ENCODE measurements around the gene JAKMIP1.

Gene JAKMIP1

GRCh38 chr4:6200011-6200921 is at the start of gene JAKMIP1:
TSS of gene JAKMIP1 (minus strand) at chr4:6200549. CDS start at chr4:6112850, 87,699 bp downstream.
- Histone ChIP-seq H3K36me3 (ENCODE audit: control insufficient read depth, insufficient read depth, low read length) (no peaks in the 10 kb centered on the region), H3K9me3 (ENCODE audit: control insufficient read depth, insufficient read depth, low read length) (no peaks in the 10 kb centered on the region), H3K4me1 (ENCODE audit: control insufficient read depth, insufficient read depth, low read length) (peaks cover 3% of the 10 kb centered on the region), H3K27me3 (ENCODE audit: control insufficient read depth, insufficient read depth, low read length) (no peaks in the 10 kb centered on the region; the same call in 1 of the 2 replicates), H3K4me3 (ENCODE audit: low read length) (peak within 1 kb of the TSS; percentile 83), H3K27ac (ENCODE audit: low read length) (no peak within 1 kb of the TSS)
- WGBS (ENCODE audit: insufficient coverage, insufficient read length): no CpG with 5 or more reads among the region's 107 CpGs
- DNase-seq (ENCODE audit: low read depth, low spot score): no peak

GRCh38 chr4:6248394-6248793 is 48.0 kb upstream of the JAKMIP1 start:
- Histone ChIP-seq H3K9me3 (ENCODE audit: control insufficient read depth, insufficient read depth, low read length) (peaks cover 1% of the 10 kb centered on the region), H3K27me3 (ENCODE audit: control insufficient read depth, insufficient read depth, low read length) (no peaks in the 10 kb centered on the region; the same call in 1 of the 2 replicates), H3K4me1 (ENCODE audit: control insufficient read depth, insufficient read depth, low read length) (0 out of 2 replicates have a peak, but pooled peaks cover 3% of the 10 kb centered on the region), H3K4me3 (ENCODE audit: low read length) (no peak overlapping the region), H3K27ac (ENCODE audit: low read length) (no peak overlapping the region), H3K36me3 (ENCODE audit: control insufficient read depth, insufficient read depth, low read length) (no peaks in the 10 kb centered on the region)
- no CpG with 5 or more reads among the region's 10 CpGs for WGBS (ENCODE audit: insufficient coverage, insufficient read length)
- no peak for DNase-seq (ENCODE audit: low read depth, low spot score)

DNA sequence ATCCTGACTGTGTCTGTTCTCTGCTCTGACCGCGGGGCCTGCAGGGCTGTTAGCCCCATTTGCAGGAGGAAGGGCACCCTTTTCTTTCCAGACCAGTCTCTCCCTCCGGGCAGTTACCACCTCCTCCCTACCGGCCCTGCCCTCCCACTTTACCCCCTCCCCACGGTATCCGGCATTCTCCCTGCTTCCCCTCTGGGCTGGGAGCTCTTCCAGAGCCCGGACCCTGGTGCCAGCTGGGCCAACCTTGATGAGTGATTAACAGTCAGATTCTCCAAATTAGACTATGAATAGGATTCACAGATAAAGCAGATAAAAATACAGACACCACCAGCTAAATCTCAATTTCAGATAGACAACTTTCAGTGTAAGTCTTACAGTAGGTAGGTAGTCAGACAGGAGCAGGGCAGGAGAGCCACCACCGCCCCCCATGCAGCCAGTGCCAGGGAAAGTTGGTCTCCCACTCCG is 45.9 kb upstream of the JAKMIP1 start:
- no CpG with 5 or more reads among the region's 9 CpGs for WGBS (ENCODE audit: insufficient coverage, insufficient read length)
- Histone ChIP-seq H3K9me3 (ENCODE audit: control insufficient read depth, insufficient read depth, low read length) (peaks cover 1% of the 10 kb centered on the region), H3K27me3 (ENCODE audit: control insufficient read depth, insufficient read depth, low read length) (no peaks in the 10 kb centered on the region; the same call in 1 of the 2 replicates), H3K36me3 (ENCODE audit: control insufficient read depth, insufficient read depth, low read length) (no peaks in the 10 kb centered on the region), H3K4me3 (ENCODE audit: low read length) (peak overlapping the region; percentile 62; the same call in 1 of the 2 replicates), H3K27ac (ENCODE audit: low read length) (no peak overlapping the region), H3K4me1 (ENCODE audit: control insufficient read depth, insufficient read depth, low read length) (0 out of 2 replicates have a peak, but pooled peaks cover 3% of the 10 kb centered on the region)
- DNase-seq (ENCODE audit: low read depth, low spot score): no peak

DNA sequence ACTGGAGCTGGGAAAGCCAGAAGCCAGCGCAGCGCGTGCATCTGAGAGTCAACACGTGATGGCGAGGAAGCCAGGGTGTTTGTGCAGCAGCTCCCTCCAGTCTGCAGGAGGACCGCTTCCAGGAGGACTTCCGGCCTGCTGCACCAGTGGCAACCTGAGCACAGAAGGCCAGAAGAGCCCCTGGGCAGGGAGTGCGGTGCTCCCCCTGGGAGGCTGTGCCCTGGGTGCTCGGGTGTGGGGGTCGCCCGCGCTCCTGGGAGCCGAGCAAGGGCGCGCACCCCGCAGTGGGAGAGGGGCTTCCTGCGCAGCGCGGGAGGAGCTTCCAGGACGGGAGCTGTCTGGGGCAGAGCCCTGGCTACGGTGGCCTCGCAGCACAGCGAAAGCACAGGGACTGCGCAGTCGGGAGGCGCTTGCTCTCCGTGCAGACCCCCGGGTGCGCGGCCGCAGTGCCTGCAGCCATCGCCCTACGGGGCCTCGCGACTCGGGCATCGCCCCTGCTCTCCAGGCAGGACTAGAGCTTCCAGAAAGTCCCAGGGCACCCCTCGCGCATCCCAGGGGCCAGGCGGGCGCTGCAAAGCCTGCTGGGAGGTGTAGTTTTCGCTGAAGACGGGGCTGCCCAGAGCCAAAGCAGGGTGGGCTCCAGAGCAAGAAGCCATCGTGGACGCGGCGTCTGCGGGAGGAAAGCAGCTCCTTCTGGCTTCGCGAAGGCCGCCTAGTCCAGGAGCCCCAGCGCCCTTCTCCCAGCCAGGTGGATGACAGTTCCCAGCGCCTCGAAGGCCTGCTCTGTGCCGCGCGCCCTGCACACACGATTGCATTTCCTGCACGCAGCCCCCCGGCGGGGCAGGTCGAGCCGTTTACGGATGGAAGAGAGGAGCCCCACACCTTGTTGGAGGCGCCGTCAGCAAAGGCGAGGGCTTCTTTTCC is 45.2 kb upstream of the JAKMIP1 start:
- WGBS (ENCODE audit: insufficient coverage, insufficient read length): no CpG with 5 or more reads among the region's 67 CpGs
- 0 out of 2 replicates have a peak, but pooled peaks cover 3% of the 10 kb centered on the region for H3K4me1 ChIP-seq (ENCODE audit: control insufficient read depth, insufficient read depth, low read length)
- H3K27ac ChIP-seq (ENCODE audit: low read length): no peak overlapping the region
- peak overlapping the region; percentile 62; the same call in 1 of the 2 replicates for H3K4me3 ChIP-seq (ENCODE audit: low read length)
- H3K9me3 ChIP-seq (ENCODE audit: control insufficient read depth, insufficient read depth, low read length): peaks cover 1% of the 10 kb centered on the region
- DNase-seq (ENCODE audit: low read depth, low spot score): no peak
- no peaks in the 10 kb centered on the region for H3K36me3 ChIP-seq (ENCODE audit: control insufficient read depth, insufficient read depth, low read length)
- no peaks in the 10 kb centered on the region; the same call in 1 of the 2 replicates for H3K27me3 ChIP-seq (ENCODE audit: control insufficient read depth, insufficient read depth, low read length)

GRCh38 chr4:6242271-6243029 is 42.1 kb upstream of the JAKMIP1 start:
- no peak overlapping the region for H3K27ac ChIP-seq (ENCODE audit: low read length)
- H3K4me3 ChIP-seq (ENCODE audit: low read length): no peak overlapping the region
- no peaks in the 10 kb centered on the region; the same call in 1 of the 2 replicates for H3K27me3 ChIP-seq (ENCODE audit: control insufficient read depth, insufficient read depth, low read length)
- peaks cover 1% of the 10 kb centered on the region for H3K9me3 ChIP-seq (ENCODE audit: control insufficient read depth, insufficient read depth, low read length)
- no peak for DNase-seq (ENCODE audit: low read depth, low spot score)
- no peaks in the 10 kb centered on the region for H3K36me3 ChIP-seq (ENCODE audit: control insufficient read depth, insufficient read depth, low read length)
- 0 out of 2 replicates have a peak, but pooled peaks cover 3% of the 10 kb centered on the region for H3K4me1 ChIP-seq (ENCODE audit: control insufficient read depth, insufficient read depth, low read length)
- no CpG with 5 or more reads among the region's 12 CpGs for WGBS (ENCODE audit: insufficient coverage, insufficient read length)

- Histone ChIP-seq H3K4me1 (ENCODE audit: control insufficient read depth, insufficient read depth, low read length) (0 out of 2 replicates have a peak, but pooled peaks cover 3% of the 10 kb centered on the region), H3K4me3 (ENCODE audit: low read length) (no peak overlapping the region), H3K27ac (ENCODE audit: low read length) (no peak overlapping the region), H3K36me3 (ENCODE audit: control insufficient read depth, insufficient read depth, low read length) (no peaks in the 10 kb centered on the region), H3K27me3 (ENCODE audit: control insufficient read depth, insufficient read depth, low read length) (no peaks in the 10 kb centered on the region; the same call in 1 of the 2 replicates), H3K9me3 (ENCODE audit: control insufficient read depth, insufficient read depth, low read length) (peaks cover 1% of the 10 kb centered on the region)
- no CpG with 5 or more reads among the region's 16 CpGs for WGBS (ENCODE audit: insufficient coverage, insufficient read length)
- DNase-seq (ENCODE audit: low read depth, low spot score): no peak
Observed at GRCh38 chr4:6241062-6241845, 40.9 kb upstream of the JAKMIP1 start.

GRCh38 chr4:6239968-6240367 is 39.6 kb upstream of the JAKMIP1 start:
- H3K36me3 ChIP-seq (ENCODE audit: control insufficient read depth, insufficient read depth, low read length): no peaks in the 10 kb centered on the region
- WGBS (ENCODE audit: insufficient coverage, insufficient read length): no CpG with 5 or more reads among the region's 11 CpGs
- H3K4me3 ChIP-seq (ENCODE audit: low read length): no peak overlapping the region
- H3K27me3 ChIP-seq (ENCODE audit: control insufficient read depth, insufficient read depth, low read length): no peaks in the 10 kb centered on the region; the same call in 1 of the 2 replicates
- H3K4me1 ChIP-seq (ENCODE audit: control insufficient read depth, insufficient read depth, low read length): no peaks in the 10 kb centered on the region
- H3K9me3 ChIP-seq (ENCODE audit: control insufficient read depth, insufficient read depth, low read length): peaks cover 1% of the 10 kb centered on the region
- DNase-seq (ENCODE audit: low read depth, low spot score): no peak
- no peak overlapping the region for H3K27ac ChIP-seq (ENCODE audit: low read length)

DNA sequence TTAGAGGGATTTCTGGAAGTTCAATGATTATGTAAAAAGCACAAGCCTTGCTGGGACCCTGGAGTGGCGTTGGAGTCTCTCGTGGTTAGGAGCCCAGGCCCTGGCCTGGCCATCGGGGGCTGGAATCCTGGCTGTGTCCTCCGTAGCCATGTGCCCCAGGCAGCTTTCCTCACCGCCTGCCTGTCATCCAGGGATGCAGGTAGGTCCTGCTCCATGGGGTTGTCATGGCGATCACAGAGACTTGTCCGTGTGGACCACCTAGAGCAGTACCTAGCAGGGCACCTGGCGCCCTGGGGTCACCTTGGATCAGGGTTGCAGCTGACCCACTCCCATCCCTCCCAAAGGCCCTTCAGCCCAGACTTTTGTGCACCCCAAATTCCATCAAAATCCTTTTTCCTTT is 39.1 kb upstream of the JAKMIP1 start:
- Histone ChIP-seq H3K4me1 (ENCODE audit: control insufficient read depth, insufficient read depth, low read length) (no peaks in the 10 kb centered on the region), H3K4me3 (ENCODE audit: low read length) (no peak overlapping the region), H3K27me3 (ENCODE audit: control insufficient read depth, insufficient read depth, low read length) (no peaks in the 10 kb centered on the region; the same call in 1 of the 2 replicates), H3K27ac (ENCODE audit: low read length) (no peak overlapping the region), H3K9me3 (ENCODE audit: control insufficient read depth, insufficient read depth, low read length) (peaks cover 1% of the 10 kb centered on the region), H3K36me3 (ENCODE audit: control insufficient read depth, insufficient read depth, low read length) (no peaks in the 10 kb centered on the region)
- no CpG with 5 or more reads among the region's 8 CpGs for WGBS (ENCODE audit: insufficient coverage, insufficient read length)
- DNase-seq (ENCODE audit: low read depth, low spot score): no peak

DNA sequence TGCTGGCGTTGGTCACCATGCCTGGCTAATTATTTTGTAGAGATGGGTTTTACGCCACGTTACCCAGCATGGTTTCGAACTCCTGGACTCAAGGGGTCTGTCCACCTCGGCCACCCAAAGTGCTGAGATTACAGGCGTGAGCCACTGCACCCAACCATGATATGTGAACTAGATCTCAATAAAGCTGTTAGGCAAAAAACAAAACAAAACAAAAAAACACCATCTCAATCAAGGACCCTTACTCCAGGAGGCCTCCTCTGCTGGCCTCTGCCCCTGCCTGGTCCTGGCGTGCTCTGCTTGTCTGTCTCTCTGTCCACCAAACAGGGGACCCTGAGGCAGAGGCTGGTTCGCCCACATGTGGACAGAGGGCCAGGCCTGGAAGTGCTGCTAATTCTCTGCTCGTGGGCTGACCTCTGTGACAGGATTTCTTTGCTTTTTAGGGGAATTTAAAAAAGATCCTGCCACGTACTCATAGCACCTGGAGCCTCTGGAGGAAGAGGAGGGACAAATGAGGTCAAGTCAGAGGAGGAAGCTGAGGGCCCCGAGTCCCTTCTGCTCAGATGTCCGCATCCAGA is 36.6 kb upstream of the JAKMIP1 start:
- no CpG with 5 or more reads among the region's 12 CpGs for WGBS (ENCODE audit: insufficient coverage, insufficient read length)

More for the DNA sequence above, 36.6 kb upstream of the JAKMIP1 start:
- no peaks in the 10 kb centered on the region for H3K9me3 ChIP-seq (ENCODE audit: control insufficient read depth, insufficient read depth, low read length)
- no peak overlapping the region for H3K27ac ChIP-seq (ENCODE audit: low read length)
- no peaks in the 10 kb centered on the region for H3K36me3 ChIP-seq (ENCODE audit: control insufficient read depth, insufficient read depth, low read length)
- H3K4me1 ChIP-seq (ENCODE audit: control insufficient read depth, insufficient read depth, low read length): no peaks in the 10 kb centered on the region
- H3K4me3 ChIP-seq (ENCODE audit: low read length): no peak overlapping the region
- no peak for DNase-seq (ENCODE audit: low read depth, low spot score)
- H3K27me3 ChIP-seq (ENCODE audit: control insufficient read depth, insufficient read depth, low read length): no peaks in the 10 kb centered on the region

All from iPS DF 6.9 (cell line).